KG1 (cell line): ENCODE data around the gene CCDC120.

Source experiments
- DNase-seq: peaks from one replicate; lab custom pipeline; 2025; lab: John Stamatoyannopoulos, UW

The CCDC120 gene, protein sequence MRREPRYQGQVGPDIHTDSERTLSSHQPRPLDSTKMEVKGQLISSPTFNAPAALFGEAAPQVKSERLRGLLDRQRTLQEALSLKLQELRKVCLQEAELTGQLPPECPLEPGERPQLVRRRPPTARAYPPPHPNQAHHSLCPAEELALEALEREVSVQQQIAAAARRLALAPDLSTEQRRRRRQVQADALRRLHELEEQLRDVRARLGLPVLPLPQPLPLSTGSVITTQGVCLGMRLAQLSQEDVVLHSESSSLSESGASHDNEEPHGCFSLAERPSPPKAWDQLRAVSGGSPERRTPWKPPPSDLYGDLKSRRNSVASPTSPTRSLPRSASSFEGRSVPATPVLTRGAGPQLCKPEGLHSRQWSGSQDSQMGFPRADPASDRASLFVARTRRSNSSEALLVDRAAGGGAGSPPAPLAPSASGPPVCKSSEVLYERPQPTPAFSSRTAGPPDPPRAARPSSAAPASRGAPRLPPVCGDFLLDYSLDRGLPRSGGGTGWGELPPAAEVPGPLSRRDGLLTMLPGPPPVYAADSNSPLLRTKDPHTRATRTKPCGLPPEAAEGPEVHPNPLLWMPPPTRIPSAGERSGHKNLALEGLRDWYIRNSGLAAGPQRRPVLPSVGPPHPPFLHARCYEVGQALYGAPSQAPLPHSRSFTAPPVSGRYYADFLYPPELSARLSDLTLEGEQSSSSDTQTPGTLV

DNA sequence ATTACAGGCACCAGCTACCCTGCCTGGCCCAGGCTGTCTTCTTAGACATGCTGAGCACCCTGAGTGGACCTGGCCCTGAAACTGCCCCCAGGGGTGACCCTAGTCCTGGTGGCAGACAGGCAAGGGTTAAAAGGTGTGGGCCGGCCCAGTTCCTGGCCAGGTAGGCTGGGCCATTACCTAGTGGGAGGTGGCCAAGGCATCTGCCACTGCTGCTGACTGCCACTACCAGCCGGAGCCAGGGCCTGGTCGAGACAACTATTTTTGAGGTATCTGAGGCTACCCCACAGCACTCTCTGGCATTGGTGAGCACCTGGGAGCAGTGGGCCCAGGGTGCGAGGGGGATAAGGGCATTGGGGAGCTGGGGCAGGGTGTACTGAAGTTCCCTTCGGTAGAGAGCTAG lies at the start of gene CCDC120:
Gene CCDC120, plus strand, starts transcription at position 206 of the 400 bp plus-strand sequence. CDS start 3,043 bp downstream, outside the sequence.
- no peak for DNase-seq

DNA sequence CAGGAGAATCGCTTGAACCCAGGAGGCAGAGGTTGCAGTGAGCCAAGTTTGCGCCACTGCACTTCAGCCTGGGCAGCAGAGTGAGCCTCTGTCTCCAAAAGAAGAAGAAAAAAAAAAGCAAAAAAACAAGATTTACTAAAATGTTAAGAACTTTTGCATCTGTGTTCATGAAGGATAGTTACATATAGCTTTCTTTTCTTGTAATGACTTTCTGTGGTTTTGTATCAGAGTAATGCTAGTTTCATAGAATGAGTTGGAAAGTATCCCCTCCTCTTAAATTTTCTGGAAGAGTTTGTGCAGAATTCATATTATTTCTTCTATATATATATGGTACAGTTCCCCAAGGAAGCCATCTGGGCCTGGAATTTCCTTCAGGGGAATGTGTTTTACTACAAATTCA lies 39.7 kb upstream of the CCDC120 start:
- no peak for DNase-seq

DNA sequence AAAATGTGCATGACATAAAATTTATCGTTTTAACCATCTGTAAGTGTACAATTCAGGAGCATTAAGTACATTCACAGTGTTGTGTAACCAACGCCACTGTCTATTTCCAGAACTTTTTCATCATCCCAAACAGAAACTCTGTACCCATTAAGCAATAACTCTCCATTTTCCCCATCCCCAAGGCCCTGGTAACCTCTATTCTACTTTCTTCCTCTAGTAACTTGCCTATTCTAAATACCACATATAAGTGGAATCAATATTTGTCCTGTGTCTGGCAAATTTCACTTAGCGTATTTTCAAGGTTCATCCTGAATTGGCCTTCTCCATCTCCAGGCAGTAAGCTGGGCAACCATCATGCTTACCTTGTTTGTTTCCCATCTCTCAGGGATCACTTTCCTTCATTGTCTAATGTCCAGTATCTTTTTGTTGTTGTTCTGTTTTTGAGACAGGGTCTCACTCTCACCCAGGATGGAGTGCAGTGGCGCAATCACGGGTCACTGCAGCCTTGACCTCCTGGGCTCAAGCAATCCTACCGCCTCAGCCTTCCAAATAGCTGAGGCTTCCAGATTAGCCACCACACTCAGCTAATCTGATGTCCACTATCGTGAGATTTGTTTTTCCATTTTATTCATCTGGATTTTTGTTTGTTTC lies 39.1 kb upstream of the CCDC120 start:
- DNase-seq = no peak

DNA sequence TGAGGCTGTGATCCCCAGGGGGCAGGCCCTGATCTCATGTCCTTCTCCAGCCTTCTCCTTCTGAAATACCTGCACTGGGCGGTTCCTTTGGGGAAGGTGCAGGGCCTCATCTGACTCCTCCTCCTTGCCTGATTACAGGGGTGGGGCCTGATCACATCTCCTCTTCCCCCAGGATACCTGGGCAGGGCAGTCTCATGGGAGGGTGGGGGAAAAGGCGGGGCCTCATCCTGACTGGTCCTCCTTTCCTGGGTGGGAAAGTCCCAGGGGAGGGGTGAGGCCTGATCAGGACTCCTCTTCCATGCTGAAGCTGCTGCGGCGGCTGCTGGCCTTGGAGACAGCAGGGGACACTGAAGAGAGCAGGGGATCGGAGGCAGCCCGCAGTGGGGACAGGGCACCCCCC lies 28.9 kb upstream of the CCDC120 start:
- DNase-seq = no peak

DNA sequence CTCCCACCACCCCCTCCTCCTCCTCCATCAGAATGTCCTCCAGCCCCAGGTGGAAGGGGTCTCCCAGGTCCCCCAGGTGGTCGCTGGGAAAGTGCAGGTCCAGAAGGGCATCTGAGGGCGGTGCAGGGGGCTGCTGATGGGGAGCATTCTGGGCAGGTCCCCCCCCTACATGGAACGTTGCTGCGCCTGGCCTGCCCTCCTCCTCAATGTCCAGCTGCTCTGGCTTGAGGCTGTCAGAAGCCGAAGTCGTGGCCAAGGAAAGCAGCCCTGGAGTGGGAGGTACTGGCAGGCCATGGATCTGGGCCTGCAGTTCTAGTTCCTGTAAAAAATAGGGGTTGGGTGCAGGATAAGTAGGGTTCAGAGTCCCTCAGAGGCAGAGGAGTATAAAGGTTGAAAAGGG lies 28.5 kb upstream of the CCDC120 start:
- no peak for DNase-seq

DNA sequence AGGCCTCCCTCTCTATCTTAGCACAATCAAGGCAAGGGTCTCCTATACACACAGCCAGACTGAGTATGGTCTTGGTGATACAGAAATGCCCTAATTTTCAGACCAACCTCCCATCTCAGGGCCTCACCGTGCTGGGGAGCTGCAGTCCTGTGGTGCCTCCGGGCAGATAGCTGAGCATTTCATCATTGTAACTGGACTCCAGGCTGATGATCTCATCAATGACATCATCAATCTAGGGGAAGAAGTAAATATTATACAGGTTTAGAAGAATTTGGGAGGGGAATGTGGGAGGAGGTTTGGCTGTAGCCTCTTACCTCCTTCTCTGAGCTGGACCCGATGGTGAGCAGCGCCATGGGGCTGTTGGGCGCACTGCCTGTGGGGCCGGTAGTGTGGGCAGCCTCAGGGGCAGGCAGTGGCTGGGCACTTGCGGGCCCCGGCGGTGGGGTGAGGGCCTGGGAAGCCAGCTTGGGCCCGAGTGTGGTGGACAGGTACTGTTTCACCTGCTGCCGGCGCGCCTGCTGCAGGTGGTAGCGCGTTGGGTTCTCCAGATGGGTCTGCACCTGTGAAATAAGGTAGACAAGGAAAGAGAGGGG lies 20.8 kb upstream of the CCDC120 start:
- no peak for DNase-seq

DNA sequence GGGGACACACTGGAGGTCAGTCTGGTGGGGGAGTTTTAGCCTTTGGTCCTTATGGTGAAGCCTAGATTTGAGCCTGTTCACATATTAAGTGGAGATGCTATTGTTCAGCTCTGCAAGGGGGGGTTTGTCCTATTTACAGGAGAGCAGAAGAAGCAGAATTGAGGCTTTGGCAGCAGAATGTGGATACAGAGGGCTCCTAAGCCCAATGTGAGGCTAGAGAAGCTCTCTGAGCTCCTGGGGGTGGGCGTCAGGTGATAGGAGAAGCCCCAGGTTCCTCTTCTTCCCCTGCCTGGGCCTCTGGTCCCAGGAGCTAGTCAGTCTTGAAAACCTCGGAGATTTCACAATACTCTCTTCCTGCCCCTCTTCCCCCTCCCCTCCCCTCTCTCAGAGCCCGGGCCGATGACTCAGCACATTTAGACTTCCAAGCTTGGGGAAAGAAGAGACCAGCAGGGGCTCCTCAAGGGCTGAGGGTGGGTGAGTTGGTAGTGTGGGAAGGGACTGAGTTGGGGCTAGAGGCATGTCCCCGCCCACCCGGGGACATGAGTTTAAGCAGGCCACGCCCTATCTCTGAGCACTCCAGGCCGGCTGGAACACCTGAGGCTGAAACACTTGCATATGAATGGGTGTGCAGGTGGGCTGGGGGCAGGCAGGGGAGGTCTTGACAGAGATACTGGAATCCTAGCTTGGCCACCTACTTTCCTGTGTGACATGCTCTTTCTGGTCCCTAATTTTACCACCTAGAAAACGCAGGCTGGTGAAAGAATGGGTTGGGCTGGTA lies 19.0 kb upstream of the CCDC120 start:
- DNase-seq = peak; percentile 47

DNA sequence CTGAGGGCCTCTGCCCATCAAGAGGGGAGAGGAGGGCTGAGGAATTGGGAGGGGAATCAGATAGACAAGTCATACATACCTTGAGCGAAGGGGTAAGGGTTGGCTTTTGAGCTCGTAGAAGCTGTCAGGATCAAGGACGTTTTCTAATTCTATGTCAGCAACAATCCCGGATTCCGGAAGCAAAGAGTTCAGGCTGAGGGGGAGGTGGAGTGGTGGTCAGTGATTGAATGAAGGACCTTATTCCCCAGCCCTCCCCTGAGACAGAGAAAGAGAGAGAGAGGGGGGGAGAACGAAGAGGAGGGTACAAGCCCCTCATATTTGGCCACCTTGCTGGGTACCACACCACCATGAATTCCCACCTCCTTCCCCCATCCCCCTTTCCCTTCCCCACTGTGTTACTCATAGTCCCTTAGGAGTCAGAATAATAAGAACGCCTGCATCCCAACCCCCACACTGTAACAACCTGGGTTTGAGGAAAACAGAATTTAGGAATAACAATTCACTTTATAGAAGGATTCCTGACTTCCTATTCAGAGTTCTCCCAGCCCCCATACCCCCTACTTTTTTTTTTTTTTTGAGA lies 18.3 kb upstream of the CCDC120 start:
- DNase-seq = no peak

DNA sequence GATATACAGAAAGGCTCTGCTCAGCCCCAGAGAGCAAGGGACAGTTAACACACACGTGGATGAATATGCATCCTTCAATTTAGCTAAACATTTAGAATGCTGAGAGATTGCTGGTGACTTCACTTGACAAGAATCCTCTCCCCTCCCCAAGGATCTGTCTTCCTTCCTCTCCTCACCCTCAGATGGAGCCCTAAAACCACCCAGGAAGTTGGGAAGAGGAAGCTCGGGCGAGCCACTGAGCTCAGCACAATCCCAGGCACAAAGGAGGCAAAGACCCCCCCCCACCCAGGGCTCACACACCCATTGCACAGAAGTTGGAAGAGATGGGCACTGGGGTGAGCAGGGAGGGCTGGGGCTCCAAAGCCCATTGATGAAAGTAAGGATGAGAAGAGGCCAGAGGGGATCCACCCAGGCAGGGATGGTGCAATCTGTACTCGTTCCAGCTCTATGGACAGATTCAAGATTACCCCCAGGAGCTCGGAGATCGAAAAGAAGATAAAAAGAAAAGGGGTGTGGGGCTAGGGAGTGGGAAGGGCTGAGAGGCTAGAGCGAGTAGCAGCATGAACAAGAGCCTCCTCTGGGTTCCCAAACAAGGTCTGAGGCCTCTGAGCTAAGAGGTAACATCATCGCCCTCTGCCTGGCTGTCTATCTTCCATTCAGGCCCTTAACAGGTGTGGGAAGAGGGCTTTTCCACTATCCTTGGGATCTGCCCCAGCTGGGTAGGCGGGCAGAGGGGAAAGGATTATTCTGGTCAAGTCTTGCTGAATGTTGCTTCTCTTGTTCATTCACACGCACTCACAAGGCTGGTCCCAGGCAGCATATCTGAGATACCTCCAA lies 16.8 kb upstream of the CCDC120 start:
- no peak for DNase-seq

DNA sequence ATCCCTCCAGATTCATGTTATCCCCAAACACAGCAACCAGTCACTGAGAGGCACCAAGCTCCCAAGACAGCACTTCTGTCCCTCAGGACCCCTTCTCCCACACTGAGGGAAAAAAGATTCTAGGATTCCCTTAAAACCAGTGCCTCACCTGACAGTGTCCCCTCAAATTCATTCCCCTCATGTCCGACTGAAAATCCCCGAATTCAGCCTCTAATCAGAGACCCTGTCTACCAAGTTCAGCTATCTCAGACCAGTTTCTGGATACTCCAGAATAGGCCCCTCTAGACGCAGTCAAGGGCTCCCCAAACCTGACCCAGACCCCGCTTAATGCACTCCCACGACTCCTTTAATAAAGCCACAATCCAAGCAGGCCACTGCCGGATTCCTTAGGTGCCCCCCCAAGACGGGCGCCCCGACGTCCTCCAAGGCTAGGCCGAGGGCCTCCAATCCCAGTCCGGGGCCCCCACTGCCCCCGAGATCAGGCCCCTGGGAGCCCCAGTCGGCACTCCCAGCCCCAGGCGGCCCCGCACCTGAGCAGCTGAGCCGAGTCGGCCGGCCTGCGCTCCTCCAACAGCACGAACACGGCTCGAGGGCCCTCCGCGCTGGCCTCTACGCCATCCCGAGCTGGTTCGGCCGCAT lies 16.1 kb upstream of the CCDC120 start:
- no peak for DNase-seq

DNA sequence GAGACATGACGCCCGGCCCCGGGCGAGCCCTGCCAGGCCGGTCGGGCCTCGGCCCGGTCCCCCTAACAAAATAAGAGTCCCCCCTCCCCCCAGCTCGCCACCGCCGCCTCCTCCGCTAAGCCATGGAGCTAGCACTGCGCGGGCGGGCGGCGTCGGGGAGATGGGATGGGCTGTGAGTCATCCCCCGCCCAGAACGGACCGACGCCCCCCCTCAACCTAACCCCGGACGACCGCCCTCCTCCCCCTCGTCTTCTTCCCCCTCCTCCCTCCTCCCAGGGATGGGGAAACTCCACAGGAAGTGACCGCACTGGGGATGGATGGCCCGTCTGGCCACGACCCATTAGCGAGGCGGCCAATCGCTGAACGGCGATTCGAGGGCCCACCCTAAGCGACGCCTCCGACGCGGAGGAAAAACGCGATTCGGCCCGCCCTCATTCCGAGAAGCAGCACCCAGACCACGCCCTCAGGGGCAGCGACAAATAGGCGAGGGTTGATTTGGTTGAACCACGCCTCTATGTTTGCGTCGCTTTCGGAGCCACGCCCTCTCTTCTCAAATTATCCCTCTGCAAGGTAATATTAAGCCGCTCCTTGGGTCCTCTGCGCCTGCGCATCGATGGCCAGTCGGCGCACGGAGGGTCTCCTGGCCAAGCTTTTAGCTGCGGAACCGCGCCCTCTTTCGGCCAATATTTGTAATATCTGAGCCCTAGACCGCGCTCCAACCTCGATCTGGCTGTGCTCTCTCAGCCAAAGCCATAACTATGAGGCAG lies 15.4 kb upstream of the CCDC120 start, which contains the start of gene TFE3:
Gene TFE3, minus strand, starts transcription at position 138 of the 767 bp plus-strand sequence. Its CDS starts 131 bp downstream, at position 7.
- peak; percentile 75 for DNase-seq

DNA sequence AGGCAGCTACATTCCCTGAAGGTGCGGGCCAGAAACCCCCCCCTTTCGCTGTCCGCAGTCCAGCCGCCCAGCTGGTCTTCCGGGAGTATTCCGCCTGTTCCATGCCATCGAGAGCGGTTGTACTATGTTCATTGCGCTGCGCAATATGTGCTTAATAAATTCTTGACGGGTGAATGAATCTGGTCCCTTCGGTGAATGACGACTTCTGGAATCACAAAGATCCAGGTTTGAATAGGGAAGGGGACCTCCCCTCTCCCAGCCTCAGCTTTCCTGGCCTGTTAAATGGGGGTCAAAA lies 14.9 kb upstream of the CCDC120 start:
- DNase-seq = no peak

DNA sequence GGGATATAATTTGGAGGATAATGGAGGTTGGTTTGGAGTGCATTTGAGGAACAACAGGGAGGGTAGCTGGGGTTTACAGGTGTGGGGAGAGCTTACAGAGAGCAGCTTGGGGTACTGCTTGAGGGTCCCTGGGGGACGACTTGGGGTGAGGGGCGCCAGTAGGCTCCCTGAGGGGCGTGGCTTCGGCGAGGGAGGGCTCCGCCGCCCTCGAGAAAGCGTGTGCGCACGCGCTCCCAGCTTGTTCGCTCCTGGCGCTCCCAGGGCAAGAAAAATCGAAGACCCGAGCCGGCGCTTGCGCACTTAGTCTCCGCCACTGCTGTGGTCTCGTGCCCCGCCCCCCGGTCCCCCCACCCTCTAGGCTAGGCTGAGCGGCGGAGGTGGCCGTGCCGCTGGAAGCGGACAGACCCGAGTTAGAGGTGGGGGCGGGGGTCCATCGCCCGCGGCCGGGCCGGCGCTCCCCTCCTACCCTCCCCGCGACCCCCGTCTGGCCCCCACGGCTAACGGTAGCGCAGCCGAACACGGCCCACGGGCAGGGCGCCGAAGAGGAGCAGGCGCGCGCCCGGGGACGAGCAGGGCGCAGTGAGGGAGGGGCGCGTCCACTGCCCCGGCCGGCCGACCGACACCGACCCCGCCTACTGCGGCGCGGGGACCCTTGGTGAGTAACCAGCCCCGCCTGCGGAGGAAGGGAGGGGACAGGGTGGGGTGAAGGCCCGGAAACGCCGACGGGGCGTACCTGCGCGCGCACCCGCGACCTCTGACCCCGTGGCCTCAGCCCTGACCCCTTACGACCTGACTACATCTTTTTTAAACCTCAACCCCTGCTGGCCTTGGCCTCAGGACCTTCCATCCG lies 5.4 kb upstream of the CCDC120 start:
- DNase-seq = peak; percentile 31

DNA sequence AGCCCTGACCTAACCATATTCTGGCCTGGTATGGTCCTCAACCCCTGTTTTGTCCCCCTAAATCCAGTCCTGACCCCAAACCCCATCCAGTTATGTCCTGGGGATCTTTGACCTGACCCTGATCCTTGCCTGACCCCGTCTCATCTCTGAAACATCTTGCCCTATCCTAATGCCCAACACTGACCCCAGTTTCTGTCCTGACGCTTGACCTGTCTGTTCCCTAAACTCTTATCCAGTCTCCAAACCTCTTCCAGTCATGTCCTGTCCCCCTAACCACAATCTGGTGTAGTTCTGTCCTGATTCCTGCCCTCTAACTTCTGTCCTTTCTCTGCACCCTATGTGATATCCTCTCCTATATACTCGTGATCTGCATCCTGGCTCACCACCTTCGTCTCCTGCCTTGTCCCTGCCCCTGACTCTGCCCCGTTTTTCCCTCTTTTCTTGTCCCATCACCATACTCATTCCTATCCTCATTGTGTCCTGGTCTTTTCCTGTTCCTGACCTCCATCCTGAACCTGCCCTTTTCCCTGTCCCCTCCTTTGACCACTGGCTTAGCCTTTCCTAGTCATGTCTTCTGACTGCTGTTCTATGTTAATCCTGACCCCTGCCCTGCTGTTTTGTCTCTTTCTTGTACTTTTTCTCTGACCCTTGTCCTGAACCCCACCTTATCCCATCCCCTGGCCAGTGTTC lies 4.6 kb upstream of the CCDC120 start:
- DNase-seq = no peak

DNA sequence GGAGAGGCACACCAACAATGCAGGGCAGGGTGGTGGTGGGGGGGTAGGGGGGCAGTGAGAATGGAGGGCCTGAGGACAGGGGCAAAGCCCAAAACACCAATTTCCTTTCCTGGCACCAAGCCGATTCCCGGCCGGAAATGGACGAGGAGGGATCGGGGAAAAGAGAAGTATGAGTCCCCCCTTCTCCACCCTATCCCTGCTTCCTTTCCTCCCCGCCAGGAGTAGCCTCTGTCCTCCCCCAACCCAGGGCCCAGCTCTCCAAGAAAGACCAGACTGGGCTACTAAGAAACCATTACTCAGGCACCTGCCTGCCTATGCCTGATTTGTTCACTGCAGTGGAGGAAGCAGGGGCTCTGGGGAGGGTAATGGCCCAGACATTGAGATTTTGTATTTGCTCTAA lies 402 bp downstream of the CCDC120 start:
- DNase-seq = no peak

DNA sequence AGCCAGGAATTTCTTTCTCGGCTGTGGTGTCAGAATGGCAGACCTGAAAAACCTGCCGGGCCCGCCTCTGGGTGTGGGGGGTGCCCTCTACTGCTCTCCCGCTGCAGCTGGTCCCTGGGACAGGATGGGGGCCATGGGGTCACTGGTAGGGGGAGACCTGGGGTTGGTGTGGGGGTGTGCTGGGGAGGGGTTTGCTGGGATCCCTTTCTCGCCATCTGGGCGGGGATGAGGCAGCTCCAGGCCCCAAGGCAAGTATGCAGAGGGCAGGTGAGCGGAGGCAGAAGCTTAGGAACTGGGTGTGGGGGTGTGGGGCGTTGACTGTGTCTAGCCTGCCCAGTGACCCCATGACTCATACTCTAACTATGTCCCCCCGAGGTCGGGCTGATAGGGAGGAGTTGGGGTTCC lies 884 bp downstream of the CCDC120 start:
- DNase-seq = no peak

DNA sequence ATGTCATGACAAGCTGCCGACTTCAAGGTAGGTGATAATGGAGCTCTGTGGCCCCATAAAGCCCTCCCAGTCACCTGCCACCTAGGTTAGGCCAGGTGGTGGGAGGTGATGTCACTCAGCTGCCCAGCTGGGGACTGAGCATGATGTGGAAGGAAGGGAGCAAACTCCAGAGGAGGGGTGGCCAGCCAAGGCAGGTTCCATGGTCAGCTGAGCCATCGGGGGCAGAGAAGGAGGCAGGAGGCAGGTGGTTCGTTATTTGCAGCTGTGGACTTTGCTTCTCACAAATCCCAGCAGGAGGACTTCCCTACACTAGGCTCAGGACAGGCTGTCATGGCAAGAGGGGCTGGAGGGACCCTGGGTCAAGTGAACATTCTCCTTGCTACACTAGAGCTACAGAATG lies 2.1 kb downstream of the CCDC120 start:
- DNase-seq = no peak

DNA sequence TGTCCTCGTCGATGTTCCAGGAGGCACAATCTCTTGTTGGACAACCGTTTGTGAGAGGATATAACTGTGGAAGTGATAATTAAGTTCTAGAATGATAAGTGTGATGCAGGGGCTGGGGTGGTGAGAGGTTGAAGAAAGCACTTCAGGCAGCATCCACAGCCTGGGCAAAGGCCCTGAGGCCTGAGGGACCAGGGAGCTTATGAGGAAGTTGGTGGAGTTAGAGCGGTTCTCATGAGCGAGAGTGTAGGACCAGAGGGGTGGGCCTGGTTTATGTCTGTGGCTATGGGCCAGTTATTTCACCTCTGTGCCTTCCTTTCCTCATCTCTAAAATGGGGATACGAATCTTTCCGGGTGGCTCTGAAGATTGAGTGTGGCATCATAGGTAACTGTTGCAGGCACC lies 2.7 kb downstream of the CCDC120 start:
- no peak for DNase-seq
